Measurements from ENCODE around the gene OR14A2. TPM values are rescaled to one million over a fixed set of nuclear protein-coding genes. Genes with fewer than 3 reads are reported as not detected.

OR14A2 gene
- total RNA-seq = not detected in 2 replicates

DNA sequence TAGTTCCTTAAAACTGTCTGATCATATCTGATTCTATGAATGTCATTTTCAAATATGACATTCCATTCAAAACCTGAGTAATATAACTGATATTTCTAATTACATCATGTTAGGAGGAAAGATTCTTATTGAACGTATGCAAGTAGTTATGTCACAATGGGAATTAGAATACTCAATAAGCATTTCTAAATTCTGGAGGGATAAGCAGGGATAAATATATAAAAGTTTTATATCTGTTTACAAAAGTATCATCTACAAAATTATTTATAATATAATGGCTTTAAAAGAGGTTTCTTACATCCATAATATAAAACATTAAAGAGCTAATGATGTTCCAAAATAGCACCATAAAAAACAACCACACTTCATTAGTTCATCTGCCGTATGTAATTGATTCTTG lies at the start of gene OR14A2:
OR14A2 (minus strand) TSS at position 101 of the 400 bp plus-strand sequence.

DNA sequence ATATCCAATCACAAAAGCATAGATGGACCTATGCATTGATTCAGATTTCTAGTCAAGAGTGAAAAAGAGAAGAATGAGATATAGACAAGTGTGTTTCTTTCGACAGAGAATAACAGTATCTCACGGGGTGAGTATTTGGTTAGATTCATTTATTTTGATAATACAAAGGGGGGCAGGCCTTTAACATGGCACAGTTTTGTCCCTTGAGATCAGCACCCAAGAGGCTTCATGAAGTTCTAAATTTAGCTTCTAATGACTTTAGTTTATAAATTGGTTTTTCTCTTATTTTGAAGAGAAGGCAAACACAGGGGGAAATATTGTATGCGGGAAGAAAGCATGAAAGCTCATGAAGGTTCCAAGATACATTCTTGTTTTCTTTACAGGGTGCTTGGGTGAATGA lies 12.5 kb upstream of the OR14A2 start, which contains the start of gene OR1C1:
OR1C1 (minus strand) TSS at position 101 of the 400 bp plus-strand sequence. CDS start 2,150 bp downstream, outside the sequence.

DNA sequence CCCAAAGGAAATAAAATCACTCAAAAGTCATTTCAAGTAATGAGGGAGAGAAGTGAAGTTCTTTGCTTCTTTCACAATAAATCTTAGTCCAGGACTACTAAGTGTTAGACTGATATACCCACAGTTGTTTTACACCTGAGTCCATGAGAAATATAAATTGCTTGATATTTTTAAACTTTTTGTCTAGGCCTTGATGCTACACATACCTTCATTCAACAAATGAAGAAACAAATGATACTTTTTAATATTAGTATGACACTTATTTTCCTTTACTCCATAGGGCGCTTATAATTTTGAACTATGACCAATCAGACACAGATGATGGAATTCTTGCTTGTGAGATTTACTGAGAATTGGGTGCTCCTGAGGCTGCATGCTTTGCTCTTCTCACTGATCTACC lies 9.6 kb downstream of the OR14A2 start, which contains the start of gene OR14K1:
OR14K1 (plus strand) TSS at position 301 of the 400 bp plus-strand sequence; CDS start at position 301, 0 bp downstream.

DNA sequence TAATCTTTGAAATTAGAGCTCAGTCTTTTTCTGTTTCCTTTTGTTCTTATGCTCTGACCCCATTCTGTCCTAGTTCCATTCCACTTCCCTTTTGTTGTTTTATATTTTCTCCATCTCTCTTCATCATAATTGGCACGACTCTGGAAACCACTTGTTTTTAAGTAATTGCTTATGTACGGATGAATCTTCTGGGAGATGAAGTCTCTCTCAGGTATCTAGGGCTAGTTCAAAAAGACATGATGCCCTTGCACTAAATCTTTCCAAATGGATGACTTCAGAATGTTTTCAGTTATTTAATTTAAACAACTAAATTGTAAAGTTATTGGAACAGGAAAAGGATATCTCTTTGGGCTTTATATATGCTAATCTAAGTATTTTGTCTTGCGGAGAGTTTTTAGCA lies 31.4 kb downstream of the OR14A2 start, which contains the start of gene OR6F1:
OR6F1 (minus strand) TSS at position 101 of the 400 bp plus-strand sequence. CDS start 3,891 bp downstream, outside the sequence.

DNA sequence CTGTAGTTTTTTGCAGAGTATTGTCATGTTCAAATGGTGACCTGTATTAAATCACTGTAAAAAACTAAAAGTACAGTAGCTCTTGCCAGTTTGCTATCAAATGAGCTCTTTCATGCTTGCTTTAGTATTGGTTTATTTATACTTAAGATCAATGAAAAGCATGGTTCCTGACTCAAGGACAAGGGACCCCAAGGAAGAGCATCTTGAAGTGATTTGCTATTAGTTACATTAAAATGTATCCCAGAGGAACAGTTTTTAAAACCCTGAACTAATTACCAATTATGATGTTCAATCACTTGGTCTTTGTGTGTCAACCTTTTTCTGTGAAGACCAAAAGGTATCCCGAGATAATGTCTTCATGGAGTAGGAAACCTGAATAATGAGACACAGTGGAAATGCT lies 68.3 kb downstream of the OR14A2 start, which contains the start of gene OR13G1:
OR13G1 (minus strand) TSS at position 101 of the 400 bp plus-strand sequence. CDS start 6,698 bp downstream, outside the sequence.

Other genes with a start within 250 kb of the OR14A2 start
- gene OR2C3, start 211.7 kb downstream of the OR14A2 start, total RNA-seq = under 0.01 TPM in 1 of 2 replicates, not detected in the other
- under 0.01 TPM in 2 replicates for gene GCSAML, start 199.0 kb downstream of the OR14A2 start, total RNA-seq
- gene OR2G2, start 159.8 kb downstream of the OR14A2 start, total RNA-seq = not detected in 2 replicates
- gene OR2G3, start 142.6 kb downstream of the OR14A2 start, total RNA-seq = not detected in 2 replicates
- gene OR13G1, start 68.4 kb downstream of the OR14A2 start, total RNA-seq = not detected in 2 replicates
- not detected in 2 replicates for gene OR6F1, start 31.5 kb downstream of the OR14A2 start, total RNA-seq
- not detected in 2 replicates for gene OR14K1, start 9.5 kb downstream of the OR14A2 start, total RNA-seq
- gene OR1C1, start 12.4 kb upstream of the OR14A2 start, total RNA-seq = not detected in 2 replicates
- gene OR14A16, start 76.0 kb upstream of the OR14A2 start, total RNA-seq = not detected in 2 replicates
- gene OR11L1, start 93.8 kb upstream of the OR14A2 start, total RNA-seq = not detected in 2 replicates
- gene TRIM58, start 109.0 kb upstream of the OR14A2 start, total RNA-seq = 2.7 and 5.9 TPM in 2 replicates
- 1.4 and 1.8 TPM in 2 replicates for gene OR2W3, start 147.4 kb upstream of the OR14A2 start, total RNA-seq
- gene OR2T8, start 172.1 kb upstream of the OR14A2 start, total RNA-seq = 0.22 TPM in 1 of 2 replicates, not detected in the other
- gene OR2AJ1, start 176.7 kb upstream of the OR14A2 start, total RNA-seq = not detected in 2 replicates
- gene OR2L8, start 200.7 kb upstream of the OR14A2 start, total RNA-seq = 0.43 TPM in 1 of 2 replicates, not detected in the other
- gene OR2AK2, start 217.1 kb upstream of the OR14A2 start, total RNA-seq = not detected in 2 replicates

Measured in placental pericyte (primary cell).